Neural cell (in vitro differentiated cells): Measurements from ENCODE around the gene OR6C2. TPM values are rescaled to one million over a fixed set of nuclear protein-coding genes. Genes with fewer than 3 reads are reported as not detected.
"Not testable (repeated sequence)": the region's sequence is repeated elsewhere in the genome, so short reads cannot be mapped to it uniquely, and the experiment has no call there.

Source experiments
- H2AFZ ChIP-seq: fragments of 200-600, 300-800 bp; sonication (generic), shearing (Covaris generic); 2 replicates; pipeline ENCODE4 v1.6.0; 2014; ENCODE audit warnings: low read depth, mild to moderate bottlenecking, antibody characterized with exemption, low read length, moderate library complexity
- H3F3A ChIP-seq: fragments of 200-600 bp; shearing (Covaris generic); 2 replicates; pipeline ENCODE4 v1.6.1; 2016; ENCODE audit warnings: mild to moderate bottlenecking, moderate library complexity, mixed read lengths, antibody characterized with exemption, low read length; ENCODE audit not compliant: insufficient read depth, poor library complexity, severe bottlenecking
- H3K27ac ChIP-seq: fragments of 200-600, 300-800 bp; sonication (generic), shearing (Covaris generic); 2 replicates; pipeline ENCODE4 v1.5.1; 2014; ENCODE audit warnings: mild to moderate bottlenecking, low read length, moderate library complexity
- H3K27me3 ChIP-seq: fragments of 300-800, 200-600 bp; sonication (generic), shearing (Covaris generic); 2 replicates; pipeline ENCODE4 v1.6.0; 2014; ENCODE audit warnings: mild to moderate bottlenecking, low read depth, low read length, moderate library complexity; ENCODE audit not compliant: insufficient read depth
- H3K36me3 ChIP-seq: fragments of 300-800, 200-600 bp; sonication (generic), shearing (Covaris generic); 2 replicates; pipeline ENCODE4 v1.5.1; 2014; ENCODE audit warnings: mild to moderate bottlenecking, antibody characterized with exemption, low read length, moderate library complexity; ENCODE audit not compliant: insufficient read depth
- H3K4me2 ChIP-seq: fragments of 300-800, 200-600 bp; sonication (generic), shearing (Covaris generic); 2 replicates; pipeline ENCODE4 v1.6.0; 2014; ENCODE audit warnings: mild to moderate bottlenecking, low read length
- H3K4me3 ChIP-seq: fragments of 300-800, 200-600 bp; sonication (generic), shearing (Covaris generic); 2 replicates; pipeline ENCODE4 v1.5.1; 2014; ENCODE audit warnings: mild to moderate bottlenecking, low read length, moderate library complexity
- H3K79me2 ChIP-seq: fragments of 200-600 bp; shearing (Covaris generic); replicated peaks from 2 replicates; pipeline ENCODE4 v1.6.0; 2014; ENCODE audit warnings: mild to moderate bottlenecking, low read length, moderate library complexity; ENCODE audit not compliant: insufficient read depth
- H3K9ac ChIP-seq: fragments of 300-800, 200-600 bp; sonication (generic), shearing (Covaris generic); 2 replicates; pipeline ENCODE4 v1.6.1; 2016; ENCODE audit warnings: mild to moderate bottlenecking, low read length, mixed read lengths
- H3K9me2 ChIP-seq: fragments of 200-600 bp; shearing (Covaris generic); 2 replicates; pipeline ENCODE4 v1.6.1; 2016; ENCODE audit warnings: mild to moderate bottlenecking, low read length, mixed read lengths; ENCODE audit not compliant: insufficient read depth
- H3K9me3 ChIP-seq: fragments of 200-600, 300-800 bp; sonication (generic), shearing (Covaris generic); 2 replicates; pipeline ENCODE4 v1.6.1; 2016; ENCODE audit warnings: mild to moderate bottlenecking, mixed run types, low read length, moderate library complexity, mixed read lengths
- H4K20me1 ChIP-seq: fragments of 200-600 bp; shearing (Covaris generic); 2 replicates; pipeline ENCODE4 v1.6.1; 2016; ENCODE audit warnings: mild to moderate bottlenecking, mixed run types; ENCODE audit not compliant: insufficient read depth
- EP300 ChIP-seq: fragments of 450-650 bp; conservative IDR thresholded peaks from 2 replicates; pipeline ENCODE4 v1.6.1; 2014; ENCODE audit warnings: antibody characterized with exemption, mild to moderate bottlenecking, moderate library complexity; ENCODE audit not compliant: poor library complexity, severe bottlenecking
- EZH2 ChIP-seq: fragments of 200-600, 300-800 bp; shearing (Covaris generic), sonication (generic); IDR thresholded peaks from 2 replicates; pipeline ENCODE4 v1.6.1; 2014; ENCODE audit warnings: antibody characterized with exemption, low read length, borderline replicate concordance, mild to moderate bottlenecking; ENCODE audit not compliant: insufficient read depth, poor library complexity, severe bottlenecking
- MXI1 ChIP-seq: fragments of 450-650 bp; conservative IDR thresholded peaks from 2 replicates; pipeline ENCODE4 v1.6.1; 2014; ENCODE audit warnings: antibody characterized with exemption, mild to moderate bottlenecking; ENCODE audit not compliant: poor library complexity, severe bottlenecking
- POLR2AphosphoS5 ChIP-seq: IDR thresholded peaks from 2 replicates; pipeline ENCODE4 v1.6.1; 2012
- RAD21 ChIP-seq: fragments of 450-650 bp; conservative IDR thresholded peaks from 2 replicates; pipeline ENCODE4 v1.6.1; 2014; ENCODE audit warnings: antibody characterized with exemption, mild to moderate bottlenecking, moderate library complexity
- REST ChIP-seq: IDR thresholded peaks from 2 replicates; pipeline ENCODE4 v1.6.1; 2012; ENCODE audit warnings: borderline replicate concordance
- SMC3 ChIP-seq: fragments of 450-650 bp; conservative IDR thresholded peaks from 2 replicates; pipeline ENCODE4 v1.6.1; 2014; ENCODE audit warnings: antibody characterized with exemption, mild to moderate bottlenecking, moderate library complexity; ENCODE audit not compliant: poor library complexity
- TAF1 ChIP-seq: IDR thresholded peaks from 2 replicates; pipeline ENCODE4 v1.6.1; 2012; ENCODE audit warnings: low read depth
- polyA plus RNA-seq: library from polyadenylated mRNA; depleted of rRNA; stranded (reverse); fragments of >200 nt; gene quantifications from 2 replicates; pipeline ENCODE4 v1.2.3, GENCODE V29; 2014
- TF ChIP-seq, protein P1 (sequence below): fragments of 450-650 bp; IDR thresholded peaks from 2 replicates; pipeline ENCODE4 v1.5.1; 2014; ENCODE audit warnings: antibody characterized with exemption, mild to moderate bottlenecking, moderate library complexity; ENCODE audit not compliant: poor library complexity, severe bottlenecking

The OR6C2 gene
- polyA plus RNA-seq, 1 donor from 2014 or later: not detected

DNA sequence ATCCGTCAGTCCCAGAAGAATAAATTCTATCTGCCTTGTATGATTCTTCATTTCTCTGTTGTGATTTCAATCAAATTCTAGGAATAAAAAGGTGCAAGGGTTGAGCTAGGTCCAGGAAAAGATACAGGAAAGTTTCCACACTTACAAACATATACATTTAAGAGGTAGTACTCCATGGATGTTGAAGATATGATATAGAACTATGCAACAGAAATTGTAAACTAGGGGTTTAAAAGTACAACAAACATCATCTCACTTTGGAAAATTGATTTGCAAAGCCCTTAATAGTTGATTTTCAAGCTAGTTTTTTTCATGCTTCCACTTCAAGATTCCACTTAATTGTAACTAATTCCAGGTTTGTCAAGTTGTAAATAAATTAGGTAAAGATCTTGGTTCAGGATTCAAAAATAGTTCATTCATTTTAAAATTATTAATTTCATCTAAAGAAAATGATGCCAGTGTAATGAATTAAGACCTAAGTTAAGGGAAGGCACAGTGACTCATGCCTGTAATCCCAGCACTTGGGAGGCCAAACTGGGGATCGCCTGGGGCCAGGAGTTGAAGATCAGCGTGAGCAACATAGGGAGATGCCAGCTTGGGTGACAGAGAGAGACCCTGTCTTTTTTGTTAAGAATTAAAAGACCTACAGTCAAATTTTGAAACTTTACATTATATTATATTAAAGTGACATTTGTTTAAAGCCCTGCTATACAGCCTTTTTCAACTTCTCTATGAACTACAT lies 26.4 kb downstream of the OR6C2 start, which contains the start of gene OR6C70:
Gene OR6C70, minus strand, starts transcription at position 51 of the 742 bp plus-strand sequence. Its CDS starts 0 bp downstream, at position 51.
- no peak within 1 kb of the TSS for H3K27ac ChIP-seq
- no peak within 1 kb of the TSS for H3K9ac ChIP-seq
- no peak within 1 kb of the TSS for H3K4me2 ChIP-seq
- H3K79me2 ChIP-seq: no peaks in the 10 kb centered on the region
- H2AFZ ChIP-seq: no peak within 1 kb of the TSS
- no peaks in the 10 kb centered on the region for H4K20me1 ChIP-seq
- H3K9me3 ChIP-seq: no peaks in the 10 kb centered on the region
- no peaks in the 10 kb centered on the region for H3F3A ChIP-seq
- no peaks in the 10 kb centered on the region for H3K9me2 ChIP-seq
- H3K27me3 ChIP-seq: no peaks in the 10 kb centered on the region
- no peak for TF ChIP-seq MXI1
- no peak for TF ChIP-seq REST
- TF ChIP-seq RAD21: no peak
- no peak for TF ChIP-seq POLR2AphosphoS5
- no peak for TF ChIP-seq EP300
- no peak for TF ChIP-seq EZH2
- TF ChIP-seq SMC3: no peak
- TF ChIP-seq TAF1: no peak
- TF ChIP-seq, protein P1, sequence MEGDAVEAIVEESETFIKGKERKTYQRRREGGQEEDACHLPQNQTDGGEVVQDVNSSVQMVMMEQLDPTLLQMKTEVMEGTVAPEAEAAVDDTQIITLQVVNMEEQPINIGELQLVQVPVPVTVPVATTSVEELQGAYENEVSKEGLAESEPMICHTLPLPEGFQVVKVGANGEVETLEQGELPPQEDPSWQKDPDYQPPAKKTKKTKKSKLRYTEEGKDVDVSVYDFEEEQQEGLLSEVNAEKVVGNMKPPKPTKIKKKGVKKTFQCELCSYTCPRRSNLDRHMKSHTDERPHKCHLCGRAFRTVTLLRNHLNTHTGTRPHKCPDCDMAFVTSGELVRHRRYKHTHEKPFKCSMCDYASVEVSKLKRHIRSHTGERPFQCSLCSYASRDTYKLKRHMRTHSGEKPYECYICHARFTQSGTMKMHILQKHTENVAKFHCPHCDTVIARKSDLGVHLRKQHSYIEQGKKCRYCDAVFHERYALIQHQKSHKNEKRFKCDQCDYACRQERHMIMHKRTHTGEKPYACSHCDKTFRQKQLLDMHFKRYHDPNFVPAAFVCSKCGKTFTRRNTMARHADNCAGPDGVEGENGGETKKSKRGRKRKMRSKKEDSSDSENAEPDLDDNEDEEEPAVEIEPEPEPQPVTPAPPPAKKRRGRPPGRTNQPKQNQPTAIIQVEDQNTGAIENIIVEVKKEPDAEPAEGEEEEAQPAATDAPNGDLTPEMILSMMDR: no peak
- no peaks in the 10 kb centered on the region for H3K36me3 ChIP-seq
- H3K4me3 ChIP-seq: no peak within 1 kb of the TSS

DNA sequence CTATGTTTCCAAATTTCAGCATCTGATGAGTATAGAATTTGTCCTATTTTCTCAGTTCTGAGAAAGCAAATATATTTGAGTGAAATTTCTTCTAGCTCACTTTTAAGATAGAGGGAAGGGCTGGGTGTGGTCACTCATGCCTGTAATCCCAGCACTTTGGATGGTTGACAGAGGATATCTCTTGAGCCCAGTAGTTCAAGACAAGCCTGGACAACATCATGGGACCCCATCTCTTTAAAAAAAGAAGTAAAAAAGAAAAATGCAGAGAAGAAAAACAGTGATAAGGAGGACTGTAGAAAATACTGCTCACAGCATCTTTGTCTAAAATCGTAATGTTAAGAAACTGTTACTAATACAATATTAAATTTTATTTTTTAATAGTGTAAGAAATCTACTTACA lies 28.4 kb downstream of the OR6C2 start:
- TF ChIP-seq EP300 (no peak), RAD21 (no peak), EZH2 (no peak), SMC3 (no peak), POLR2AphosphoS5 (no peak), REST (no peak), MXI1 (no peak), TAF1 (no peak)
- TF ChIP-seq, protein P1: no peak
- no peak overlapping the region for H3K4me2 ChIP-seq

GRCh38 chr12:55479136-55479535 lies 35.3 kb downstream of the OR6C2 start:
- not testable (repeated sequence) for H2AFZ ChIP-seq, H3K79me2 ChIP-seq, H3K4me2 ChIP-seq, H3K9me3 ChIP-seq, H4K20me1 ChIP-seq, H3K9ac ChIP-seq, H3K9me2 ChIP-seq, H3K4me3 ChIP-seq, H3K27me3 ChIP-seq, H3F3A ChIP-seq, H3K36me3 ChIP-seq, H3K27ac ChIP-seq

More for the DNA sequence above, 28.4 kb downstream of the OR6C2 start:
- Histone ChIP-seq H3K4me3 (no peak overlapping the region), H3K36me3 (no peaks in the 10 kb centered on the region), H3K27ac (no peak overlapping the region), H2AFZ (no peak overlapping the region), H3K9me3 (no peaks in the 10 kb centered on the region), H3K9me2 (no peaks in the 10 kb centered on the region), H4K20me1 (no peaks in the 10 kb centered on the region), H3K79me2 (no peaks in the 10 kb centered on the region), H3K27me3 (no peaks in the 10 kb centered on the region), H3K9ac (no peak overlapping the region), H3F3A (no peaks in the 10 kb centered on the region)
